Measurements from ENCODE around the gene PLCB2. TPM values are rescaled to one million over a fixed set of nuclear protein-coding genes. Genes with fewer than 3 reads are reported as not detected.

PLCB2 gene
- total RNA-seq, 1 experiment from 2014 or later: 7.4 TPM

- H3K27me3 Mint-ChIP-seq (ENCODE audit: low read depth): peaks cover 46% of the 10 kb centered on the region
- no peak for TF ChIP-seq CTCF (conservative IDR thresholded peaks at IDR 0.05)
Observed at GRCh38 chr15:40253167-40253790, 54.5 kb downstream of the PLCB2 start.

More at GRCh38 chr15:40253167-40253790, 54.5 kb downstream of the PLCB2 start:
- Histone ChIP-seq H3K79me1 (ENCODE audit: insufficient read depth, low read depth, low read length, poor library complexity, severe bottlenecking) (no peaks in the 10 kb centered on the region), H2BK120ac (ENCODE audit: low read depth, low read length, poor library complexity, severe bottlenecking) (no peak overlapping the region), H3K14ac (ENCODE audit: insufficient read depth, low read length) (0 out of 2 replicates have a peak overlapping the region, but pooled peaks have one; percentile 39), H3K4me1 (ENCODE audit: insufficient read depth, low read length) (peaks cover 2% of the 10 kb centered on the region; the same call in 1 of the 2 replicates), H4K20me1 (ENCODE audit: control insufficient read depth, insufficient read depth, insufficient read length) (no peaks in the 10 kb centered on the region), H3K4me2 (ENCODE audit: insufficient read depth, insufficient read length, low read length) (peak overlapping the region; percentile 45), H4K5ac (ENCODE audit: insufficient read length, low read depth, low read length) (no peak overlapping the region), H3K9ac (ENCODE audit: extremely low read depth, insufficient read length, low read length) (no peak overlapping the region), H3K23ac (ENCODE audit: insufficient read length, low read depth, low read length) (no peak overlapping the region), H3K56ac (ENCODE audit: insufficient read length, low read depth, low read length) (no peak overlapping the region), H2BK5ac (ENCODE audit: insufficient read length, low read length) (no peak overlapping the region), H3K79me2 (ENCODE audit: insufficient read depth, low read length) (no peaks in the 10 kb centered on the region), H2BK20ac (ENCODE audit: low read depth, low read length, poor library complexity, severe bottlenecking) (no peak overlapping the region), H3K27me3 (ENCODE audit: insufficient read depth, low read length) (peaks cover 16% of the 10 kb centered on the region; the same call in 1 of the 2 replicates), H3K27ac (ENCODE audit: insufficient read length, low read depth, low read length) (no peak overlapping the region), H3K23me2 (ENCODE audit: insufficient read length, low read depth, low read length, poor library complexity, severe bottlenecking) (peaks cover 9% of the 10 kb centered on the region), H3T11ph (ENCODE audit: low read length) (no peak overlapping the region), H2AK5ac (ENCODE audit: insufficient read length, low read length) (no peak overlapping the region), H3K4ac (ENCODE audit: low read depth, low read length) (no peak overlapping the region), H3K18ac (ENCODE audit: insufficient read length, low read depth, low read length) (no peak overlapping the region), H2BK12ac (ENCODE audit: insufficient read length, low read depth, low read length) (no peak overlapping the region), H3K9me3 (ENCODE audit: control insufficient read depth, low read depth, low read length) (no peaks in the 10 kb centered on the region), H4K91ac (ENCODE audit: insufficient read length, low read depth, low read length) (no peak overlapping the region), H2BK15ac (ENCODE audit: low read depth, low read length) (no peak overlapping the region), H4K8ac (replicated peaks; ENCODE audit: insufficient read length, low read depth, low read length) (no peak overlapping the region), H2AFZ (ENCODE audit: low read length) (no peak overlapping the region)
- Mint-ChIP-seq H3K9me3 (no peaks in the 10 kb centered on the region; a peak in 1 of 5 replicates), H3K36me3 (ENCODE audit: insufficient read depth in 1 of 3, low read depth in 3 of 3) (peaks cover 0 to 3% (median 2%) of the 10 kb centered on the region in 3 experiments; a peak in 2 of 7 replicates), H3K4me3 (peak overlapping the region; percentile 74 to 80), H3K27ac (no peak overlapping the region), H3K4me1 (peaks cover 16 to 20% of the 10 kb centered on the region in 2 experiments)
- no CpG with 5 or more reads among the region's 28 CpGs for whole genome bisulfite sequencing (ENCODE audit: extremely low coverage, insufficient read length, low lambda C conversion rate)
- no peak for DNase-seq

Measured in H9 (cell line).